ENCODE data around the gene SRSF2.
"Not testable (repeated sequence)": the region's sequence is repeated elsewhere in the genome, so short reads cannot be mapped to it uniquely, and the experiment has no call there.

SRSF2 gene

DNA sequence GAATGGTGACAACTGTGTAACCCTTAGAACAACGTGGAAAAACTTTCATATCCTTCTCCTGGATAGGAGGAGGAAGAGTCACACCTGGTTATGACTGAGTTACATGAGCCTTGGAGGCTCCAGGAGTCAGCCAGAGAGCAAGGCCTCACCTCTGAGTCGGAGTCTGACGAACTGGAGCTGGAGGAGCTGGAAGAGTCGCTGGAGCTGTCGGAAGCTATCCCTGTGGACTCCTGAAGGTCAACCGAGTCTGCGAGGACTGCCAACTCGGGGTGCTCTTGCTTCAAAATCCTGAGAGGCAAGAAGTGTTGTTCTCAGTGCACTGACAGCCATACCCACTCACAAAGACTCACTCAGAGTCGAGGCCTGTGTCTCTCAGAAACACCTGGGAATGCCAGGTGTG is 16.9 kb downstream of the SRSF2 start:
- no peak for DNase-seq

DNA sequence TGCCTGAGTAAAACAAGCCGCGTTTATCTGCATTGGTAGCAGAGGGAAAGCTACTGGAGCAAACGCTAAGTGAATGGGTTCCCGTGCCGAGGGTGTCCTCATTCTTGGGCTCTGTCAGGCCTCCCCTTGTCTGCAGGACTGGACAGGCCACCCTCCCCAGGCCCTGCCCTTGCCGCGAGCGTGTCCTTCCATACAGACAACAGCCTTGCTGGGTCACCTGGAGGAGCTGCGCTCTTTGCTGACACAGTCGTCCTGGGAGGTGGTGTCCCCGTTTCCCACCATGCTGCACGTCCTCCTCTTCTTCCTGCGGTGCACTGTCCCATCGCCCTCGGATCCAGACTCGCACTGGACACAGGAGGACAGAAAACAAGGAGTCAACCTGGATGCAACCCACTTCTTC is 18.6 kb downstream of the SRSF2 start:
- no peak for DNase-seq

DNA sequence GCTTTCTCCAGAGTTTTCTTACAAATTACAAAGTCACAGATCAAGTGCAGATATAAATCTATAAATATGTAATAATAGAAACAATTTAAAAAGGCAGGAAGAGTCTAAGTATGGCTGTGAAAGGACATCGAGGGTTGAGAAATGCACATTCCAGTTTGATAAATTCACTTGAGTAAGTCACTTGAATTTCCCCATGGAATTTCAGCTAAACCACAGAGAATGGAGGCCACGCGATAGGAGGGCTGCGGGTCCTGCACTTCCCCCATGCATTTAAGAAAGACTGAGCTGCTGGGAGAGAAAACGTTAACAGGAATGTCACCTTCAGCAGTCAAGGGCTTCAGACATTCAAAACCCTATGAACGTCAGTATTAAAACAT is 20.3 kb downstream of the SRSF2 start:
- DNase-seq: no peak

DNA sequence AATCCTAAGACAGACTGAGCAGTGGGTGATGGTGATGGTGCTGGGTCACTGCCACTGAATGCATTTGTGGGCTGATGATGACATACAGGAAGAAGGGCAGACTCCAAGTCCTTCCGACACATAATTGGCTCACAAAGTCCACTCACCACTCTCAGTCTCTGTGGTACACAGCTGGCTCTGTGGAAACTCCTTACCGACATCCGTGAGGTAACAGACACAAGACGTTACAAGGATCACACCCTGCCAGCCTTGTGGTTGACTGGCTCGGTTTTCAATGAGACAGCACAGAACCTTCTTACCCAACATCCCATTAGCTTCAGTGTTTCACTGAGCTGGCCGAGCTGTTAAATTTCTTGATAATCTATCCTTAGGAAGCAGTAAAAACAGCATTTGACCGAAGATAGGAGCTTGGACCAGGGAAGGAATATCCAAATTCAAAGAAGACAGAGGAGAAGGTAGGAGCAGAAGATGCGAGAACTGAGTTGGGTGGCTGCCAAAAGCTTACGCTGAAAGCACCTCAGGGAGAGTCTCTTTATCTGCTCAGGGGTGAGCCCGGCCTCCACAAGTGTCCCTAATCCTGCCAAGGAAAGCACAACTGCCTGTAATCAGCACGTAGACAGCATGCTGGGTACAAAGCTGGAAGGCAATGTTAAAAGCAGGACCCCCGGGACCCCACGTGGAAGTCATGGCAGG is 20.8 kb downstream of the SRSF2 start:
- DNase-seq: no peak

DNA sequence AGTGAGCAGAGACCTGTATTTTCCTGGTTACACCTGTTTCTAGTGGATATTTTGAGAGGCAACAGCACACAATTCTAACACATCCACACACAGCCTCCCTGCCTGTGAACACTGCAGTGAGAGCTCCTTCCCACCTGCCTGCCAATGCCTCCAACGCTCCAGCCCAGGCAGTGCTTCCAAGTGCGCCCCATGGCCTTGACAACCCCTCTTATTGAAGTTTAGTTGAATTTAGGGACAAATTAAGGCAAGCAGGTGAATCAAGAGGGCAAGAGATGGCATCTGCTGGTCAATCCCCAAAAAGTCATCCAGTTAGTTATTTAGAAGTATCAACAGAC is 21.7 kb downstream of the SRSF2 start:
- no peak for DNase-seq

DNA sequence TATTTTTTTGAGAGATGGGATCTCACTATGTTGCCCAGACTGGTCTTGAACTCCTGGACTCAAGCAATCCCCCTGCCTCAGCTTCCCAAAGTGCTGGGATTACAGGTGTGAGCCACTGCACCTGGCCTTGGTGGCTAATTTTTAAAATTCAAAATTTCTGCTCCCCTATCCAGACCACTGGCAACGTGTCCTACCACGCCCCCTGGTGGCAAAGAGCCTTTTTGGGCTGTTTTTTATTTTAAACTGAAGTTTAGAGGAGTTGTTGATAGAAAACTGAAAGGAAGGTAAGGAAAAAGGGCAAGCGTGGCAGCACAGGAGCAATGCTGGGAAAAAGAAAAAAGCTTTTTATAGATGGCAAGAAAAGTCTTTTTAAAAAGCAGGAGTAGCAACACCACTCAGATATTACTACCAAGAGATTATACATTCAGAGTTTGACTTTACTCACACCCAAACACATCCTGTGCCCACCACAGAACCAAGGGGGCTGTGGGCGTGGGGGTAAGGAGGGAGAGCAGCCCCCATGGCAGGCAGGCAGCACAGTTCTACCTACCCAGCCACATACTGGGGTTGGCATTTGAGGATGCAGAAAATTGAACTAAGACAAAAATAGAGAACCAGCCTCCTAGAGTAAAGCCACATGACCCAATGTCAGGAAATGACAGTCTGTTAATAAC is 22.2 kb downstream of the SRSF2 start:
- peak; percentile 67 to 72 for DNase-seq

DNA sequence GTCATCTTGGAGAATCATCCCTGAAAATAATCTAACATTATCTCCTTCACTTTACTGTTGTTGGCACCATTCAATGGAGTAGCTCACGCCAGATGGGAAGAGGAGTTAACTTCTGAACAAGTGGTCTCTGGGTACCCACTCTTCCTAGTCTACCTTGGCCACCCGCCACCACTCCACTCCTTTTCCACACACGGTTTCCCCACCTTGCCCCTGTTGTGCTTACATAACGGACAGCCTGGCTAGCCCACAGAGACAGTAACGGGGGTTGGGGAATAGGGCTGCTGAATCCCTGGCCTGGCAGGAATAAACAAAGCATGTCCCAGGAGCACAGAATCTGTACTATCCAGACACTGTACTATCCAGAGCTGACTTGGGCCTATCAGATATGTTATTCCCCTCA is 22.8 kb downstream of the SRSF2 start:
- DNase-seq: no peak

DNA sequence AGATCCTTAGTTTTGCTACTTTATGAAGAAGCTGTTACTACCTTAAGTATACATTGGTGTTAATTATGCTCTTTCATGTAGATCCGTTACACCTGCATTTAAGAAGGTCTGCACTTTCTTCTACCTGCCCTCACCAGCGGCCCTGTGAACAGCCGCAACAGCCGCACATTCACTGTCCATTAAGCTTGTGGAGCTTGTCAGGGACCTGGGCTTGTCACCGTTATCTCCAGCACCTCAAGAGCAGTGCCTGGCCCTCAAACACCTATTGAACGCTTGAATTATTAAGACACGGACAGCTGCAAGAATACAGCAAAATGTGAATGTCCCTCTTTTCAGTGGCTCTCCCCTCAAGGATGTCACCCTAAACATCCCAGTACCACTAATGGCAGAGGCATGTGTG is 23.4 kb downstream of the SRSF2 start:
- DNase-seq: no peak

DNA sequence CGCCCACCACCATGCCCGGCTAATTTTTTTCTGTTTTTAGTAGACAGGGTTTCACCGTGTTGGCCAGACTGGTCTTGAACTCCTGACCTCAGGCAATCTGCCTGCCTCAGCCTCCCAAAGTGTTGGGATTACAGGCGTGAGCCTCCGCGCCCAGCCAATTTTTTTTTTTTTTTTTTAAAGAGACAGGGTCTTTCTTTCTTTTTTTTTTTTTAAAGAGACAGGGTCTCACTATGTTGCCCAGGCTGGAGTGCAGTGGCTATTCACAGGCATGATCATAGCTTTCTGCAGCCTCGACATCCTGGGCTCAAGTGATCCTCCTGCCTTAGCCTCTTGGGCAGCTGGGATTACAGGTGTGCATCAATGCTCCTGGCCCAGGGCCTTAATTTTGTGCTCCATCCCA is 24.8 kb downstream of the SRSF2 start:
- DNase-seq: not testable (repeated sequence)

DNA sequence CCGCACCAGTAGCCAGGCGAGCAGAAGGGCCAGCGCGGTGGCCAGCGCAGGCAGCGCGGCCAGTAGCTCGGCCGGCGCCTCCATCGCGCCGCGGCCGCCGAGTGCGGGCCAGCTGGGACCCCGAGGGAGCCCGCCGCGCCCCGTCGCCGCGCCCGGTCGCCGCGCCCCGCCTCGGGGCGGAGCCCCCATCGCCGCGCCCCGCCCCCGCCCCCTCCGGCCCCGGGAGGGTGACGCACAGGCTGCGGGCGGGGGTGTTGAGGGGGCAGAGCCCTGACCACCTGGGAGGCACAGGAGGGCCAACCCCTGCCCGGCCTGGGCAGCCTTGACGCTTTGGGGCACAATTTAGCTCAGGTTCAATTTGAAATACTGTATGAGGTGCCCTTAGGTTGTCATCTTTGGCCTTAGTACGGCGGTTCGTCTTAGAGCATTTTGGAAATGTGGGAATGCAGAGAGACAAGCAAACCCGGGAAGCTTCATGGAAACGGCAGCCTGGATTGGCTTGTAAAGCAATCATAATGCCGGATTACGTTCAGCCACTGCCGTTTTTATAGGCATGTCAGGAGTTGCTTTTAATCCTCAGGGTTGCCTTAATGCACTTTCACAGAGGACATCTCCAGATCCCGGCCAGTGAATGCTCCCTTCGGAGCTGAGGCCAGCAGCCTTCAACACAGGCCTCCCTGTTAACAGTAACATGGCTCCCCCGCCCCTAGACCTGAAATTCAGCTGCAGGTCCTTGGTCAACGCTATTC is 26.1 kb downstream of the SRSF2 start, which contains the start of gene MXRA7:
TSS of gene MXRA7 (minus strand) at position 103 of the 749 bp plus-strand sequence. CDS start at position 84, 19 bp downstream.
- peak in 1 of 2 experiments; percentile 75 for DNase-seq

DNA sequence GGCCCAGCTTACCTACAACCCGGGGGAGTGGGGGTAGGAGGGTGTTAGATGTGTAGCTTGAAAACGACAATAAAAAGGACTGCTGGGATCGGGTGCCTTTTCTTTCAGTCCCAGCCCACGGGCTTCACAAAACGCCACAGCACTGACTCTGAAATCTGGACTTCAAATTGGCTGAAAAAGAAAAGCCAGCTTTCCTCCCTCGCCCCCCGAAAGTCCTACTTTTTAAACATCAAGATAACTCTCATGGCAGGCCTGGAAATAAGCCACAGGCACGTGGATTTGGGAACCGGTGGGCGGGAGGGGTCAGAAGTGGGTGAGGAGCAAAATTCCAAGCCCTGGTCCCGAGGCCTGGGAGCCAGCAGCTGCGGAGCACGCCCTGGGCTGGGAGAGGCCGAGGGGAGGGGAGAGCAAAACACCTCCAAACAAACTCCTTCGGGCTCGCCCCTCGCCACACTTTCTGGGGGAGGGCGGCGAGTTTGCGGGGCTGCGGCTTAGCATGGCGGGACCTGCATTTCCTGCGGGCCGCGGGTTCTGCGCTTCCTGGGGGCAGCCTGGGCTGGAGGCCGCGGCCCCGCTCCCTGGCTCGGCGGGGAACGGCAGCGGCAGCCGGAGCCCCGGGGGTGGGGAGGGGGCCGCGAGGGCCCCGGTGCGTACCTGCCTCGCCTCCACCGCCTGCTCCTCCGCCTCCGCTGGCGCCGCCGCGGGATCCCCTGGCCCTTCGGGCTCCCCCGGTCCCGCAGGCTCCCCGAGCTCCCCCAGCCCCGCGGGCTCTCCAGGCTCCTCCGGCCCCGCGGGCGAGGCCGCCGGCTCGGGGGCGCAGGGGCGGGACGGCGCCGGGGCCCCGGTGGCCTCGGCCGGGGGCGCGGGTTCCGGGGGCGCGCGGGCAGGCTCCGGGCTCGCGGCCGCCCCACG is 26.9 kb downstream of the SRSF2 start:
- DNase-seq: not testable (repeated sequence)

DNA sequence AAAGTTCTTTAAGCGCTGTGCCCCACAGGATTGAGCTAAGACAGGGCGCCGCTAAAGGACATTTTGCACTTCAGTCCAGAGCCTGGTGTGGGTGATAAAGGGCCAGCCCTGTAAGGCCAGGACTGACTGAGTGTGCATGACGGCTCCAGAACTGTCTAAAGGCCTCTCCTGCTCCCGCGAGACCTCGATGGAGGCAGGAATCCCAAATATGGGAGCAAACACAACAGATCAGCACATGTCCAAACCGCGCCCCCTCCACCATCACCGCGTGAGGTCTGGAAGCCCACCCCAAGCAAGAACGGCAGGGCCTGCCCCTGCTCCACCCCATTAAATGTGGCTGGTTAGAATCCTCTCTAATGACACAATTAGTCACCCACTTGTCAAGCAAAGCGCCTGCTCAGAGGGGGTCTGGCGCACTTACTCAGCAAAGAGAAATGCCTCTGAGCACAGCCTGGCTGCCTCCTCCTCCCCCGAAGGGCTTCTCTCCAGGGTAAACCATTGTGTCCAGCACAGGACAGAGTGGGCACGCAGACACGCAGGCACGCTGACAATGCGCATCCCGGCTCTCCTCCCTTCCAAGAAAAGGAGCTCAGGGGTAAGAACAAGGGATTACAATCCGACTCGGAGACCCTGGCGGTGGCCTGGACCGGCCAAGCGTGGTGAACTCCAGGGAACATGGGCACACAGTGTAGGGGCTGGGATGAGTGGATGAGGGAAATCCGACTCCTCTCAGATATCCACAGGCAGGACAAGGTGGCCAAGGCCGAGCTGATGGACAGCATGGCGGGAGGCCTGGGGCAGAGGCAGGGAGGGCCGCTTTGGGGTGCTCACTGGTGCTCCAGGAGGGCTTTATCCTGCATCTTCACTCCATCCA is 27.8 kb downstream of the SRSF2 start:
- peak in 1 of 2 experiments; percentile 31 for DNase-seq

DNA sequence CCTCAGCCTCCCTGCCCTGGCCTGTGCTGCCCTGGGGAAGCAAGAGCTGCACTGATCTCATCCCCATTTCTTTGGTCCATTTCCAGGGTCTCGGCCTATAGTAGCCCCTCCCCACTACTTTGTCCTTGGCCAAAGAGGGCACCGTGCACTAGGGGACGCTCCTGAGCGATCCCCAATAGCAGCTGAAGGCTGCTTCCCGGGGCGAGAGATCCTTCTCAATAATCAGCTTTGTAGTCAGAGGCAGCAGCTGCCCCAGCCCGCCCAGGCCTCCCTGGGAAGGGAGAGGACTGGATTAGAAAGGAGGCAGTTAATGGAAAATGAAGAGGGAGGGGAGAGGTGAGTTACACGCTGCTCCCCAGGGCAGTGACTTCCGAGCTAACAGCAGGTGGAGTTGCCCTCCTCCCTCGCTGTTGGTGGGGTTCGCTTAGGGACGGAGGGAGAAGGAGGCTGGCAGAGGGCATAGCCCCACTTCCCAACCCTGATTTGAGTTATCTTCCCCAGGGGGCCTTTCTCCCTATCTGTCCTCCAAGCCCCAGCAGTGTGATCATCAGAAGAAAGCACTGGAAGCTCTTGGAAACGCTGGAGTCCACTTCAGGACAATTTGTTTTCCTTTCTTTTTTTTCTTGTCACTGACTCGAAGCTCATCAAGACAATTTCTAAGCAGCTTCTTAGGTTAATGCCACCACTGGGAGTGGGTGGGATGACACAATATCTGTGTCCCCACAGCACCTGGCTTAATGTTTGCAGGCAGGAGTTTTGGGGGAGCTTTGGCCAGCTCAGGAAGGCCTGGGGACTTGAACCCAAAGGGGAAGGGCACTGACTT is 28.9 kb downstream of the SRSF2 start:
- DNase-seq: no peak

DNA sequence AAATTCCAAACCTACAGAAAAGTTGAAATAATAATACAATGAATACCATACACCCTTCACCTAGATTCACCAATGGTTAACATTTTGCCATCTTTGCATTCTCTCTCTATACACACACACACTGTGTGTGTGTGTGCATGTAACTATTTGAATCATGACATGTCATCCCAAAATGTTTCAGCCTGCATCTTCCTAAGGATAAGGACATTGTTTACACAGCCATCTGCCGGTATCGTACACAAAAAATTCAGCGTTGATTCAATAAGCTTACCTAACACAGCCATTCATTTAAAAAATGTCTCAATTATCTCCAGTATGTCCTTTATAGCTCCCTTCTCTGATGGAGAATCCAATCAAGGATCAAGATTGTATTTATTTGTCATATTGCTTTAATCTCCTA is 30.3 kb downstream of the SRSF2 start:
- no peak for DNase-seq

DNA sequence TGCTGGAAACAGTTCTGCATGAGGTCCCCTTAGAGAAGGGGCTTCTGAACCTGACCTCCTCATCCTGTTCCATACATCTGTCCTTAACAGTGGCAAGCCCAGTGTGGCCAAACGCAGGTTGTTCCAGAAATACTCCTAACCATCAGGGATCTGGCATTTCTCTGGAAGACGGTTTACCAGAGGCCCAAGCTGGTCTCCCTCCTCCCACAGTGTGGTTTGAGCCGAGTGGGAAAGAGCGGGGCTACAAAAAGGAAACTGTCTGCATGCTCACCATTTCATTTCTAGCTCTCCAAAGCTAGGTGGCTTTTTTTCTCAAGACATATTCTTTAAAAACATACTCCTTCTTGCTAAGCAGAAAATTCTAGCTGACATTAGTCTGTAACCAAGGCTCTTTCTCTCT is 32.3 kb downstream of the SRSF2 start:
- DNase-seq: no peak

DNA sequence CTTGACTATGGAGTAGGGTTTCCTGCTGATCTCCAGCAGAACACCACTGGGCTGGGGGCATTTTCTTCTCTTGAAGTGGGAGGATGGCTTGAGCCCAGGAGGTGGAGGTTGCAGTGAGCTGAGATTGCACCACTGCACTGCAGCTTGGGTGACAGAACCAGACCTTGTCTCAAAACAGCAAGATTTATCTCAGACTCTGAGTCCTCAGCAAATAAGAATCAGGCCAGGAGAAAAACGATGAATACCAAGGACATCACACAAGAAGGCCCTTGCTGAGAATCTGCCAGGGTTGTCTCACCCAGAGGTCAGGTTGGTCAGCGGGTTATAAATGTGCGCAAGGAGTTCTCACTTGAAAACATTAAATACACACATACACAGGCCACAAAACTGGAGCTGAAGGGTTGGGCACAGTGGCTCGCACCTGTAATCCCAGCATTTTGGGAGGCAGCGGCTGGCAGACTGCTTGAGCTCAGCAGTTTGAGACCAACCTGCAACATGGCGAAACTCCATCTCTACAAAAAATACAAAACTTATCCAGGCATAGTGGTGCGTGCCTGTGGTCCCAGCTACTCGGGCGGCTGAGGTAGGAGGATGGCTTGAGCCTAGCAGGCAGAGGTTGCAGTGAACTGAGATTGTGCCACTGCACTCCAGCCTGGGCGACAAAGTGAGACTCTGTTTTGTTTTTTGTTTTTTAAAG is 34.0 kb downstream of the SRSF2 start:
- no peak for DNase-seq

DNA sequence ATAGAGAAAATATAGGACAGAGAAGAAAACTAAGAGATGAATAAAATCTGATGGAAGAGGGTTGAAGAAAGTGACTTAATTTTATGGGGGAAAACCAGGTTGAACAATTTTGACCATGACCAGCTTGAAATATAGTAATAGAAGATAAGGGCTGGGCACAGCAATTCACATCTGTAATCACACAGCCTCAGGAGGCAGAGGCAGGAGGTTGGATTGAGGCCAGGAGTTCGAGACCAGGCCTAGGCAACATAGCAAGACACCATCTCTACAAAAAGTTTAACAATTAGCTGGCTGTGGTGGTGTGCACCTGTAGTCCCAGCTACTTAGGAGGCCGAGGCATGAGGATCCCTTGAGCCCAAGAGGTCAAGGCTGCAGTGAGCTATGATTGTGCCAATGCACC is 35.1 kb downstream of the SRSF2 start:
- DNase-seq: no peak

DNA sequence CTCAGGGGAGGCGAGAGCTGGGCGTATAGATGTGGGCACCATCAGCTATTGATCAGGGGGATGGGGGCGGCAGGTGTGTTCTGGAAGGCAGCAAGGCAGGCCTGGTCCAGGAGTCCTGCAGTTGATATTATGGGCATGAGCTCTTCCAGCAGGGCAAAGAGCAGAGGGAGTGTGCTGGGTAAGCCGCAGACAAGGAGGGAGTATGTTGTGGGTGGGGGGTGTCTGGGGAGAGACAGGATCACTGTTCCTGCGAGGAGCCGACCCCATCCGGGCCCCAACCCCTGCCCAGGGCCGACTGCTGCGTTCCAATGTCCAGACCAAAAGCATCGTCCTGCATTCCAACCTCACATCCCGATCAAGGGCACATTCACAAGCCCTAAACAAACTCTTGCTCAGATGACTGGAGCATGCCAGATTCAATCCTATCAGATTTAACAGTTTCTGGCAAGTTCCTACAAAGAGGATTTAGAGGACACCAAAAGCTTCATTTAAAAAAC is 35.6 kb downstream of the SRSF2 start:
- no peak for DNase-seq

DNA sequence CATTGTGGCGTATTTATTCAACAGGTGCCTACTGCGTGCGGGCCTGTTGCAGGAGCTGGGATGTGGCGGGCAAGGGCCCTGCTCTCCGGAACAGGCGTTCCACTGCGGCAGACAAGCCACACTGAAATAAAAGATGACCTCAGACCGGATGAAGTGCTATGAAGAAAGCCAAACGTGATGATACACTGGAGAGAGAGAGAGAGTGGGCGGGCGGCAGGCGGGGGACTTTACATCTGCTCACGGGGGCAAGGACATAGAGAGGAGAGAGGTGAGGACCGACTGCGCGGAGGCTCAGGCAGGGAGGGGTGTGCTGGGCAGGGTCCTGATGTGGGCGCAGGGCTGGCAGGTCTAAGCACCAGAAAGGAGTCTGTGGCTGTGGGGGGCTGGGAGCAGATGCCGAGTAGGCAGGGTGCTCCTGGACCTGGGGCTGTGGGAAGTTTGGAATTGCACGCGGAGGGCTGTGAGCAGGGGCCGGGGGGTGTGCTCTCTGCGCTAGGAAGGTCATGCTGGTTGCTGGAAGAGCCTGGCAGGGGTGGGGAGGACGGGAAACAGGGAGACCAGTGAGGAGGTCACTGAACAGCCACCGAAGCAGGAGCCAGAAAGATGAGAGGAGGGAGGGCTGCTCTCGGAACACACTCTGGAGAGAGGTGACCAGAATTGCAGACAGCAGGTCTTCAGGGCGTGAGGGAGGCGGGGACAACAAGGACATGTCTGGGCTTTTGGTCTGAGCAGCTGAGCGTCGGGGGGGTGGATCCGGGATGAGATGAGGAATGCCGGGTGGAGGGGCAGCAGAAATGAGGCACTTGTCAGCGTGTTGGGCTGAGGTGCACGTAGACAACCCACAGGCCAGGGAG is 36.3 kb downstream of the SRSF2 start:
- no peak for DNase-seq
